SK-N-MC (cell line): ENCODE data around the gene ADCY5.

Experiments
- EZH2 ChIP-seq: fragments of 200-600 bp; sonication (generic); IDR thresholded peaks from one replicate; pipeline ENCODE4 v1.6.1; 2017; ENCODE audit warnings: antibody characterized with exemption
- FOXP2 ChIP-seq: optimal IDR thresholded peaks from 2 replicates; pipeline ENCODE3; 2011; ENCODE audit warnings: mild to moderate bottlenecking, moderate library complexity; ENCODE audit not compliant: insufficient read depth; ENCODE audit errors: extremely low read length, control extremely low read depth
- POLR2AphosphoS5 ChIP-seq: IDR thresholded peaks from 2 replicates; pipeline ENCODE4 v1.6.1; 2012; ENCODE audit warnings: mild to moderate bottlenecking, low read depth, low read length, borderline replicate concordance

DNA sequence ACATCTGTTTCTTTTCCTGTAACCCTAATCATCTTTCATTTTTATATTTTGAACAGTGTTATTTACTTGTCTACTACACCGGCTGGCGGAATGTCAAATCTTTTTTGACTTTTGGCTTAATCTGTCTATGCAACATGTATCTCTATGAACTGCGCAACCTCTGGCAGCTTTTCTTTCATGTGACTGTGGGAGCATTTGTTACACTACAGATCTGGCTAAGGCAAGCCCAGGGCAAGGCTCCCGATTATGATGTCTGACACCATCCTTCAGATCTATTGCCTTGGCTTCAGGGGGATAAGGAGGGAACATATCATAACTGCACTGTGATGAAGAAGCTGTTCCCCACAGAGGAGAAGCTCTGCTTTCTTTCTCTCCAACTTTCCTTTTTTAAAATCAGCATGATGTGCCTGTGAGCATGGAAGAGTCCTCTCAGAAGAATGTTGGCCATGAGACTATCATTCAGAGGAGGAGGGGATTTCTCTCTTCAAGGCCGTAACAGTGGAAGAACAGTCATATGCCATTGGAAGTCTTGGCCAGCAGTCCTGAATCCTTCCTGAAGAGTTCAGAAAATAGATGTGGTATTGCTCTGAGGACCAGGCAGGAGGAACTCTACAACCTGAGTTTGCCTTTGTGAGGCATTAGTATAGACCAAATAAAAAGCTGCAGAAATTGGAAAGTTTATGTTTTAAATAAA, 177.3 kb downstream of the ADCY5 start:
- TF ChIP-seq POLR2AphosphoS5 (no peak), EZH2 (no peak), FOXP2 (no peak)
